SU-DHL-6 (cell line): Measurements from ENCODE around the gene PET100.

Experiments
- CTCF ChIP-seq: fragments of 200-600 bp; sonication (generic); IDR thresholded peaks from one replicate; pipeline ENCODE4 v1.5.1; 2017; ENCODE audit warnings: antibody characterized with exemption, mild to moderate bottlenecking, low read length, moderate library complexity; ENCODE audit not compliant: insufficient read depth, poor library complexity, severe bottlenecking
- EZH2phosphoT487 ChIP-seq: fragments of 200-600 bp; sonication (generic), shearing (Covaris generic); conservative IDR thresholded peaks from 2 replicates; pipeline ENCODE4 v1.6.1; 2018; ENCODE audit warnings: mild to moderate bottlenecking, antibody characterized with exemption, low read length, moderate library complexity, mixed read lengths

- no peak for TF ChIP-seq CTCF
- TF ChIP-seq EZH2phosphoT487 = no peak
Observed at GRCh38 chr19:7647156-7647555, 17.6 kb downstream of the PET100 start.
